SU-DHL-6 (cell line): ENCODE results near the gene FOSL2.

Source experiments
- EZH2phosphoT487 ChIP-seq: fragments of 200-600 bp; sonication (generic), shearing (Covaris generic); conservative IDR thresholded peaks from 2 replicates; pipeline ENCODE4 v1.6.1; 2018; ENCODE audit warnings: mild to moderate bottlenecking, antibody characterized with exemption, low read length, moderate library complexity, mixed read lengths
- TF ChIP-seq, protein P1 (sequence below): fragments of 200-600 bp; sonication (generic); IDR thresholded peaks from one replicate; pipeline ENCODE4 v1.5.1; 2017; ENCODE audit warnings: antibody characterized with exemption, mild to moderate bottlenecking, low read length, moderate library complexity; ENCODE audit not compliant: insufficient read depth, poor library complexity, severe bottlenecking

GRCh38 chr2:28439127-28439526 is 46.5 kb downstream of the FOSL2 start:
- TF ChIP-seq, protein P1, sequence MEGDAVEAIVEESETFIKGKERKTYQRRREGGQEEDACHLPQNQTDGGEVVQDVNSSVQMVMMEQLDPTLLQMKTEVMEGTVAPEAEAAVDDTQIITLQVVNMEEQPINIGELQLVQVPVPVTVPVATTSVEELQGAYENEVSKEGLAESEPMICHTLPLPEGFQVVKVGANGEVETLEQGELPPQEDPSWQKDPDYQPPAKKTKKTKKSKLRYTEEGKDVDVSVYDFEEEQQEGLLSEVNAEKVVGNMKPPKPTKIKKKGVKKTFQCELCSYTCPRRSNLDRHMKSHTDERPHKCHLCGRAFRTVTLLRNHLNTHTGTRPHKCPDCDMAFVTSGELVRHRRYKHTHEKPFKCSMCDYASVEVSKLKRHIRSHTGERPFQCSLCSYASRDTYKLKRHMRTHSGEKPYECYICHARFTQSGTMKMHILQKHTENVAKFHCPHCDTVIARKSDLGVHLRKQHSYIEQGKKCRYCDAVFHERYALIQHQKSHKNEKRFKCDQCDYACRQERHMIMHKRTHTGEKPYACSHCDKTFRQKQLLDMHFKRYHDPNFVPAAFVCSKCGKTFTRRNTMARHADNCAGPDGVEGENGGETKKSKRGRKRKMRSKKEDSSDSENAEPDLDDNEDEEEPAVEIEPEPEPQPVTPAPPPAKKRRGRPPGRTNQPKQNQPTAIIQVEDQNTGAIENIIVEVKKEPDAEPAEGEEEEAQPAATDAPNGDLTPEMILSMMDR, result no peak
- no peak for TF ChIP-seq EZH2phosphoT487
